Gastroesophageal sphincter (tissue), 3 donors: ENCODE results near the gene CRYBG1.

Experiments used
- POLR2AphosphoS5 ChIP-seq: sonication (generic); formaldehyde crosslinking; IDR thresholded peaks from one replicate; pipeline ENCODE4 v1.6.1; 2017; ENCODE audit warnings: antibody characterized with exemption
- TF ChIP-seq, protein P1 (sequence below), 4 experiments: fragments of 200-600 bp in 2 of 4; fragments of 450-650 bp in 2 of 4; sonication (generic) in 1 of 4; IDR thresholded peaks; one replicate each; pipeline ENCODE4 v1.5.1; 2017 to 2019; ENCODE audit warnings: antibody characterized with exemption in 4 of 4, mild to moderate bottlenecking in 2 of 4, moderate library complexity in 2 of 4

DNA sequence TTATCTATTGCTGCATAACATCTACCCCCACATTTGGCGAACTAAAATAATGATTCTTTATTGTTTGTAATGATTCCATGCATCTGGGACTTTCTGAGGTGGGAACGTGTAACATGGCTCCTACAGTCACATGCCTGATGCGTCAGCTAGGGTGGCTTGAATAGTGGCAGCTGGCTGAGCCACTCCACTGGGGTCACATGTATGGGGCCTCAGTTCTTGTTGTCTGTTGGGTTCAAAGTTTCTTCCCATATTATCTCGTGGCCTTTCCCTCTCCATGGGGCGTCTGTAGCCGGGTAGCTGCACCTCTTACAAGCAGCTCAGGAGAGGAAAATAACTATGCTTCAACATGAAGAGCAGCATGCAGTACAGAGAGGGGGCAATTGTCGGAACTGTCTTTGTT is 69.9 kb downstream of the CRYBG1 start:
- no peak for TF ChIP-seq POLR2AphosphoS5
- TF ChIP-seq, protein P1, sequence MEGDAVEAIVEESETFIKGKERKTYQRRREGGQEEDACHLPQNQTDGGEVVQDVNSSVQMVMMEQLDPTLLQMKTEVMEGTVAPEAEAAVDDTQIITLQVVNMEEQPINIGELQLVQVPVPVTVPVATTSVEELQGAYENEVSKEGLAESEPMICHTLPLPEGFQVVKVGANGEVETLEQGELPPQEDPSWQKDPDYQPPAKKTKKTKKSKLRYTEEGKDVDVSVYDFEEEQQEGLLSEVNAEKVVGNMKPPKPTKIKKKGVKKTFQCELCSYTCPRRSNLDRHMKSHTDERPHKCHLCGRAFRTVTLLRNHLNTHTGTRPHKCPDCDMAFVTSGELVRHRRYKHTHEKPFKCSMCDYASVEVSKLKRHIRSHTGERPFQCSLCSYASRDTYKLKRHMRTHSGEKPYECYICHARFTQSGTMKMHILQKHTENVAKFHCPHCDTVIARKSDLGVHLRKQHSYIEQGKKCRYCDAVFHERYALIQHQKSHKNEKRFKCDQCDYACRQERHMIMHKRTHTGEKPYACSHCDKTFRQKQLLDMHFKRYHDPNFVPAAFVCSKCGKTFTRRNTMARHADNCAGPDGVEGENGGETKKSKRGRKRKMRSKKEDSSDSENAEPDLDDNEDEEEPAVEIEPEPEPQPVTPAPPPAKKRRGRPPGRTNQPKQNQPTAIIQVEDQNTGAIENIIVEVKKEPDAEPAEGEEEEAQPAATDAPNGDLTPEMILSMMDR (IDR thresholded peaks at IDR 0.05), result no peak
